SK-N-SH (cell line): ENCODE results near the gene ZNF143. TPM values are rescaled to one million over a fixed set of nuclear protein-coding genes. Genes with fewer than 3 reads are reported as not detected.

Experiments
- CTCF ChIA-PET: fragments of 300-600, 350-600 bp; formaldehyde crosslinking; extraction: SDS; loops from one replicate; lab custom pipeline; 2021; lab: Yijun Ruan, JAX
- POLR2A ChIA-PET: fragments of 350-600 bp; sonication (Branson Sonifier 250); formaldehyde crosslinking; extraction: SDS; loops from one replicate; lab custom pipeline; 2020; ENCODE audit warnings: antibody characterized with exemption, inconsistent platforms; lab: Yijun Ruan, JAX
- DNase-seq: peaks from one replicate; pipeline ENCODE4 v3.0.0; 2012
- H2AFZ ChIP-seq: fragments of 200-600 bp; sonication (generic); 2 replicates; pipeline ENCODE4 v1.8.1; 2016; ENCODE audit warnings: antibody characterized with exemption, mild to moderate bottlenecking, low read depth
- H3F3A ChIP-seq: fragments of 200-600 bp; sonication (generic); replicated peaks from 2 replicates; pipeline ENCODE3; 2016; ENCODE audit warnings: antibody characterized with exemption, mild to moderate bottlenecking; ENCODE audit not compliant: insufficient read depth
- H3K27ac ChIP-seq, 2 experiments: fragments of 200-500 bp in 1 of 2; fragments of 200-600 bp in 1 of 2; sonication (Bioruptor generic) in 1 of 2; sonication (generic), shearing (Covaris generic) in 1 of 2; 2 replicates each; pipeline versions ENCODE4 v1.5.1 to v1.6.1; 2014 to 2016; ENCODE audit warnings: low read depth in 2 of 2, inconsistent platforms in 1 of 2, low read length in 1 of 2, mild to moderate bottlenecking in 1 of 2, mixed read lengths in 1 of 2
- H3K27me3 ChIP-seq: fragments of 200-600 bp; sonication (generic), shearing (Covaris generic); 2 replicates; pipeline ENCODE4 v1.6.1; 2016; ENCODE audit warnings: mixed run types; ENCODE audit not compliant: insufficient read depth
- H3K36me3 ChIP-seq, 2 experiments: fragments of 200-500 bp in 1 of 2; fragments of 200-600 bp in 1 of 2; sonication (Bioruptor generic) in 1 of 2; sonication (generic) in 1 of 2; replicated peaks in 1 of 2; 2 replicates each; pipeline versions ENCODE3 to v1.5.1; 2014 to 2016; ENCODE audit warnings: low read length in 1 of 2, mild to moderate bottlenecking in 1 of 2; ENCODE audit not compliant: insufficient read depth in 2 of 2, control insufficient read depth in 1 of 2
- H3K4me1 ChIP-seq, 2 experiments: fragments of 200-500 bp in 1 of 2; fragments of 200-600 bp in 1 of 2; sonication (Bioruptor generic) in 1 of 2; sonication (generic), shearing (Covaris generic) in 1 of 2; 2 replicates each; pipeline versions ENCODE4 v1.5.1 to v1.6.1; 2014 to 2016; ENCODE audit warnings: low read depth in 1 of 2, low read length in 1 of 2, mixed run types in 1 of 2; ENCODE audit not compliant: insufficient read depth in 2 of 2, control insufficient read depth in 1 of 2
- H3K4me2 ChIP-seq: fragments of 200-600 bp; sonication (generic), shearing (Covaris generic); 2 replicates; pipeline ENCODE4 v1.6.1; 2017; ENCODE audit warnings: mixed run types
- H3K4me3 ChIP-seq, 2 experiments: fragments of 200-500 bp in 1 of 2; fragments of 200-600 bp in 1 of 2; sonication (Bioruptor generic) in 1 of 2; sonication (generic), shearing (Covaris generic) in 1 of 2; 2 replicates each; pipeline versions ENCODE4 v1.5.1 to v1.8.1; 2014 to 2016; ENCODE audit warnings: low read depth in 2 of 2, inconsistent platforms in 1 of 2, low read length in 1 of 2, mild to moderate bottlenecking in 1 of 2, mixed read lengths in 1 of 2, moderate library complexity in 1 of 2
- H3K79me2 ChIP-seq: fragments of 200-600 bp; sonication (generic); 2 replicates; pipeline ENCODE4 v1.8.1; 2017; ENCODE audit warnings: mild to moderate bottlenecking; ENCODE audit not compliant: insufficient read depth
- H3K9ac ChIP-seq: fragments of 200-600 bp; sonication (generic); 2 replicates; pipeline ENCODE4 v1.6.1; 2017; ENCODE audit warnings: mixed run types
- H3K9me2 ChIP-seq: fragments of 200-600 bp; sonication (generic); 2 replicates; pipeline ENCODE4 v1.6.1; 2017; ENCODE audit warnings: mixed run types
- H3K9me3 ChIP-seq: fragments of 200-600 bp; sonication (generic); 2 replicates; pipeline ENCODE4 v1.6.1; 2017; ENCODE audit warnings: mixed run types, mild to moderate bottlenecking, moderate library complexity
- H4K20me1 ChIP-seq: fragments of 200-600 bp; sonication (generic); 2 replicates; pipeline ENCODE4 v1.6.1; 2017; ENCODE audit warnings: mild to moderate bottlenecking, mixed run types; ENCODE audit not compliant: insufficient read depth
- CTCF ChIP-seq: fragments of 200-600 bp; sonication (generic); IDR thresholded peaks from 2 replicates; pipeline ENCODE4 v1.6.1; 2017; ENCODE audit warnings: antibody characterized with exemption, mild to moderate bottlenecking, moderate library complexity
- EZH2phosphoT487 ChIP-seq: fragments of 200-600 bp; sonication (generic); IDR thresholded peaks from 2 replicates; pipeline ENCODE4 v1.6.1; 2017; ENCODE audit warnings: low read depth, mixed run types, mild to moderate bottlenecking, antibody characterized with exemption, moderate library complexity, borderline replicate concordance
- FOXJ3 ChIP-seq: sonication (generic); formaldehyde crosslinking; IDR thresholded peaks from 2 replicates; pipeline ENCODE4 v1.5.1; 2020; ENCODE audit warnings: mild to moderate bottlenecking, missing genetic modification reagents
- GABPA ChIP-seq: IDR thresholded peaks from 2 replicates; pipeline ENCODE4 v1.4.0; 2012; ENCODE audit warnings: low read depth, mild to moderate bottlenecking
- GATA2 ChIP-seq: sonication (generic); formaldehyde crosslinking; IDR thresholded peaks from 2 replicates; pipeline ENCODE4 v1.5.0; 2020; ENCODE audit warnings: mild to moderate bottlenecking, missing genetic modification reagents
- JUND ChIP-seq: IDR thresholded peaks from 2 replicates; pipeline ENCODE4 v1.4.0; 2012
- MXI1 ChIP-seq: IDR thresholded peaks from 2 replicates; pipeline ENCODE4 v1.6.1; 2012; ENCODE audit warnings: mild to moderate bottlenecking, low read depth, low read length, improper control_type of control experiment
- NRF1 ChIP-seq: IDR thresholded peaks from 2 replicates; pipeline ENCODE4 v1.6.1; 2012; ENCODE audit warnings: low read depth, mild to moderate bottlenecking, low read length
- PBX3 ChIP-seq: IDR thresholded peaks from 2 replicates; pipeline ENCODE4; 2012
- POLR2AphosphoS5 ChIP-seq: IDR thresholded peaks from 2 replicates; pipeline ENCODE4 v1.6.1; 2012; ENCODE audit warnings: low read depth, low read length
- RAD21 ChIP-seq: IDR thresholded peaks from 2 replicates; pipeline ENCODE4 v1.6.1; 2012; ENCODE audit warnings: mild to moderate bottlenecking, low read length
- RFX5 ChIP-seq: IDR thresholded peaks from 2 replicates; pipeline ENCODE4 v1.6.1; 2012; ENCODE audit warnings: mild to moderate bottlenecking, improper control_type of control experiment, low read length
- SIN3A ChIP-seq: IDR thresholded peaks from 2 replicates; pipeline ENCODE4 v1.6.1; 2012; ENCODE audit warnings: low read depth, mild to moderate bottlenecking, low read length, moderate library complexity, borderline replicate concordance
- TAF1 ChIP-seq: IDR thresholded peaks from 2 replicates; pipeline ENCODE4 v1.6.1; 2012; ENCODE audit warnings: low read depth, mild to moderate bottlenecking, low read length, moderate library complexity, borderline replicate concordance
- YY1 ChIP-seq: IDR thresholded peaks from 2 replicates; pipeline ENCODE4 v1.4.0; 2012; ENCODE audit warnings: low read depth, mild to moderate bottlenecking
- WGBS: methylation state at CpG from one replicate; pipeline ENCODE4 v1.1.6; 2017; ENCODE audit warnings: low lambda C conversion rate; 5-methylcytosine and 5-hydroxymethylcytosine counted together
- polyA plus RNA-seq, 3 experiments: library from polyadenylated mRNA; depleted of rRNA; stranded (reverse); fragments of >200 nt; gene quantifications; 2 replicates each; pipeline ENCODE4 v1.2.3, GENCODE V29; 2012
- TF ChIP-seq, protein P1 (sequence below): IDR thresholded peaks from 2 replicates; pipeline ENCODE4 v1.4.0; 2012; ENCODE audit warnings: low read depth
- TF ChIP-seq, protein P2 (sequence below): IDR thresholded peaks from 2 replicates; pipeline ENCODE4 v1.6.1; 2012; ENCODE audit warnings: mild to moderate bottlenecking, low read depth, low read length, moderate library complexity

ZNF143 gene
- polyA plus RNA-seq, 1 of the 3 experiments (the other 2 are of a cell fraction): 11.3 TPM

GRCh38 chr11:9459667-9460321, 1.0 kb upstream of the ZNF143 start:
- no peaks in the 10 kb centered on the region for H3K9me3 ChIP-seq
- no peaks in the 10 kb centered on the region for H3K36me3 ChIP-seq
- H3K4me1 ChIP-seq: peaks cover 0 to 2% of the 10 kb centered on the region in 2 experiments; a peak in 1 of 4 replicates
- H3K4me2 ChIP-seq: peak overlapping the region; percentile 91
- H3K4me3 ChIP-seq: peak overlapping the region; percentile 84 to 95
- H3K9me2 ChIP-seq: no peaks in the 10 kb centered on the region
- peak overlapping the region; percentile 26 for H2AFZ ChIP-seq
- TF ChIP-seq TAF1 (0 out of 2 replicates have a peak, but pooled peaks have one; percentile 38), PBX3 (no peak), SIN3A (no peak), GABPA (no peak), RFX5 (no peak), RAD21 (no peak), YY1 (no peak), NRF1 (no peak), GATA2 (no peak), POLR2AphosphoS5 (no peak; the same call in 1 of the 2 replicates), JUND (0 out of 2 replicates have a peak, but pooled peaks have one; percentile 1), EZH2phosphoT487 (no peak)
- TF ChIP-seq, protein P1, sequence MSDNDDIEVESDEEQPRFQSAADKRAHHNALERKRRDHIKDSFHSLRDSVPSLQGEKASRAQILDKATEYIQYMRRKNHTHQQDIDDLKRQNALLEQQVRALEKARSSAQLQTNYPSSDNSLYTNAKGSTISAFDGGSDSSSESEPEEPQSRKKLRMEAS: no peak
- ChIA-PET POLR2A (interaction anchor here (0.5 to 4.2 kb wide), 24 partner anchors 10 to 1205 kb away, joined by 3 to 27 read pairs (median 4); partner anchors contain the start of genes DENND5A, IPO7, TMEM41B and WEE1), CTCF (interaction anchor here (0.8 to 1.3 kb wide), 3 partner anchors 12 to 294 kb away, joined by 3 to 4 read pairs (median 3); no protein-coding TSS in a partner anchor)
- peaks cover 42% of the 10 kb centered on the region for H3F3A ChIP-seq
- DNase-seq: peak; percentile 29
- 3% methylated on average over 23 of the region's 23 CpGs for WGBS
- H3K27ac ChIP-seq: peak overlapping the region; percentile 98
- no peaks in the 10 kb centered on the region for H3K27me3 ChIP-seq
- no peaks in the 10 kb centered on the region for H4K20me1 ChIP-seq
- H3K9ac ChIP-seq: peak overlapping the region; percentile 100
- H3K79me2 ChIP-seq: peaks cover 58% of the 10 kb centered on the region

DNA sequence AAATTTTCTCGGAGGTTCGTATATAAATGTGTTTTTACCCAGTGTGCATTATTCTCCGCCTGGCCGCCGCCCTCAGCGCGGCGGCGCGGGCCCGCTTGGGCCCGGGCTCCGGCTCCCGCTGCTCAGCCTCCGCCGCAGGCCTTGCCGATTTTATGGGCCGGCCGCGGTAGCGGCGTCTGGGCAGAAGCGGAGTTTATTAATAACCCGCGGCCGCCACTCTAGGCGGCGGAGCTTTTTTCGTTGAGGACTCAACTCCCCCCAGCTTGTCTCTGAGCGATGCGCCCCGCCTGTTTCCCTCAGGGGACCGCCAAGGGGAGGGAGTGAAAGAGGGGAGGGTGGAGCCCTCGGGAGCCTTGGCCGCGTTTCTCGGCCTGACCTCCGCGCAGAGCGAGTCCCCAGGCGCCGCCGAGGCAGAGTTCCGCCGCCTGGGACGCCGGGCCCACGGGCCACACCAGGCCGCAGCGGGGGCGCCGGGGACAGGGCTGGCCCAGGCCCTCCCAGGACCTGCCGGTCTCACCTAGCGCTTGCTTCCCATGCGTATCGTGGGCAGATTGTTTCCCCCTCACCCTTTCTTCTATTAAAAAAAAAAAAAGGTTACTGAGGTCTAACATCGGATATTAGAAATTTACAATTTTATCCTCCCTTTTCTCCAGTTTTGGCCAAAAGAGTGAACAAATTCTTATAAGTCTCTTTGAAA, 399 bp downstream of the ZNF143 start:
- Histone ChIP-seq H3K9me3 (no peaks in the 10 kb centered on the region), H3K27me3 (no peaks in the 10 kb centered on the region), H3K79me2 (peaks cover 72% of the 10 kb centered on the region), H3F3A (peaks cover 37% of the 10 kb centered on the region), H3K27ac (peak overlapping the region; percentile 97 to 99), H3K4me3 (peak overlapping the region; percentile 66 to 74), H3K9ac (peak overlapping the region; percentile 99), H3K36me3 (no peaks in the 10 kb centered on the region), H3K9me2 (no peaks in the 10 kb centered on the region), H3K4me2 (peak overlapping the region; percentile 77), H3K4me1 (peaks cover 0 to 2% of the 10 kb centered on the region in 2 experiments; a peak in 1 of 4 replicates), H2AFZ (peak overlapping the region; percentile 57), H4K20me1 (no peaks in the 10 kb centered on the region)
- CTCF ChIA-PET: interaction anchor here (0.8 to 1.0 kb wide), 2 partner anchors 13 to 45 kb away, joined by 3 to 4 read pairs; no protein-coding TSS in a partner anchor
- POLR2A ChIA-PET: interaction anchor here (0.5 to 4.2 kb wide), 32 partner anchors 9 to 1219 kb away, joined by 3 to 27 read pairs (median 4); partner anchors contain the start of genes ADM, DENND5A, IPO7 and TMEM41B
- WGBS: 3% methylated on average over 27 of the region's 57 CpGs
- DNase-seq: peak; percentile 90
- TF ChIP-seq CTCF (no peak), TAF1 (peak; percentile 97), MXI1 (peak; percentile 68), FOXJ3 (0 out of 2 replicates have a peak, but pooled peaks have one; percentile 49), RAD21 (0 out of 2 replicates have a peak, but pooled peaks have one; percentile 3), POLR2AphosphoS5 (peak; percentile 96)
- TF ChIP-seq, protein P2, sequence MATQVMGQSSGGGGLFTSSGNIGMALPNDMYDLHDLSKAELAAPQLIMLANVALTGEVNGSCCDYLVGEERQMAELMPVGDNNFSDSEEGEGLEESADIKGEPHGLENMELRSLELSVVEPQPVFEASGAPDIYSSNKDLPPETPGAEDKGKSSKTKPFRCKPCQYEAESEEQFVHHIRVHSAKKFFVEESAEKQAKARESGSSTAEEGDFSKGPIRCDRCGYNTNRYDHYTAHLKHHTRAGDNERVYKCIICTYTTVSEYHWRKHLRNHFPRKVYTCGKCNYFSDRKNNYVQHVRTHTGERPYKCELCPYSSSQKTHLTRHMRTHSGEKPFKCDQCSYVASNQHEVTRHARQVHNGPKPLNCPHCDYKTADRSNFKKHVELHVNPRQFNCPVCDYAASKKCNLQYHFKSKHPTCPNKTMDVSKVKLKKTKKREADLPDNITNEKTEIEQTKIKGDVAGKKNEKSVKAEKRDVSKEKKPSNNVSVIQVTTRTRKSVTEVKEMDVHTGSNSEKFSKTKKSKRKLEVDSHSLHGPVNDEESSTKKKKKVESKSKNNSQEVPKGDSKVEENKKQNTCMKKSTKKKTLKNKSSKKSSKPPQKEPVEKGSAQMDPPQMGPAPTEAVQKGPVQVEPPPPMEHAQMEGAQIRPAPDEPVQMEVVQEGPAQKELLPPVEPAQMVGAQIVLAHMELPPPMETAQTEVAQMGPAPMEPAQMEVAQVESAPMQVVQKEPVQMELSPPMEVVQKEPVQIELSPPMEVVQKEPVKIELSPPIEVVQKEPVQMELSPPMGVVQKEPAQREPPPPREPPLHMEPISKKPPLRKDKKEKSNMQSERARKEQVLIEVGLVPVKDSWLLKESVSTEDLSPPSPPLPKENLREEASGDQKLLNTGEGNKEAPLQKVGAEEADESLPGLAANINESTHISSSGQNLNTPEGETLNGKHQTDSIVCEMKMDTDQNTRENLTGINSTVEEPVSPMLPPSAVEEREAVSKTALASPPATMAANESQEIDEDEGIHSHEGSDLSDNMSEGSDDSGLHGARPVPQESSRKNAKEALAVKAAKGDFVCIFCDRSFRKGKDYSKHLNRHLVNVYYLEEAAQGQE: peak; percentile 71
